ENCODE measurements around the gene FAF1.

Gene FAF1

DNA sequence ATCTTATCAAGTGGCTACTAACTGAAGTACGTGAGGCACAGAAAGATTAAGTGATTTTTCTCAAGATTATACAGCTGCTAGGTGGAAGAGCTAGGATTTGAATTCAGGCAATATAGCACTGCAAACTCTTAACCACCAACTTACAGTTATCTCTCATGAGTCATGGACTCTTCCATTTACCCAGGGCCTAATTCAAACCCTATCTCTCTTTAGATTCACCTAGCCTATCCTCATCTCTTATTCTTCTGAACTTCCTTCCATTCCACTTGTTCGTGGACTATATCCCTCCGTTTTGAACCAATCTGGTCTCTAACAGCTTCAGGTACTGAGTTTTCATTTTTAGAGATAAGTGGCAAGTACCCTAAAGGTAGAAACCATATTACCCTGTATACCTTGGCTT lies 444.0 kb downstream of the FAF1 start:
- no peak for DNase-seq (ENCODE audit: low spot score)
- ChIA-PET CTCF (interaction anchor here (0.6 kb wide), 1 partner anchor 700 kb away, joined by 3 read pairs; no protein-coding TSS in a partner anchor), POLR2A (ENCODE audit: low non-redundant PET) (no interaction called here)
- H3K27ac ChIP-seq = no peak overlapping the region
- TF ChIP-seq, protein P1, sequence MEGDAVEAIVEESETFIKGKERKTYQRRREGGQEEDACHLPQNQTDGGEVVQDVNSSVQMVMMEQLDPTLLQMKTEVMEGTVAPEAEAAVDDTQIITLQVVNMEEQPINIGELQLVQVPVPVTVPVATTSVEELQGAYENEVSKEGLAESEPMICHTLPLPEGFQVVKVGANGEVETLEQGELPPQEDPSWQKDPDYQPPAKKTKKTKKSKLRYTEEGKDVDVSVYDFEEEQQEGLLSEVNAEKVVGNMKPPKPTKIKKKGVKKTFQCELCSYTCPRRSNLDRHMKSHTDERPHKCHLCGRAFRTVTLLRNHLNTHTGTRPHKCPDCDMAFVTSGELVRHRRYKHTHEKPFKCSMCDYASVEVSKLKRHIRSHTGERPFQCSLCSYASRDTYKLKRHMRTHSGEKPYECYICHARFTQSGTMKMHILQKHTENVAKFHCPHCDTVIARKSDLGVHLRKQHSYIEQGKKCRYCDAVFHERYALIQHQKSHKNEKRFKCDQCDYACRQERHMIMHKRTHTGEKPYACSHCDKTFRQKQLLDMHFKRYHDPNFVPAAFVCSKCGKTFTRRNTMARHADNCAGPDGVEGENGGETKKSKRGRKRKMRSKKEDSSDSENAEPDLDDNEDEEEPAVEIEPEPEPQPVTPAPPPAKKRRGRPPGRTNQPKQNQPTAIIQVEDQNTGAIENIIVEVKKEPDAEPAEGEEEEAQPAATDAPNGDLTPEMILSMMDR (conservative IDR thresholded peaks at IDR 0.05; ENCODE audit: low read depth) = no peak

DNA sequence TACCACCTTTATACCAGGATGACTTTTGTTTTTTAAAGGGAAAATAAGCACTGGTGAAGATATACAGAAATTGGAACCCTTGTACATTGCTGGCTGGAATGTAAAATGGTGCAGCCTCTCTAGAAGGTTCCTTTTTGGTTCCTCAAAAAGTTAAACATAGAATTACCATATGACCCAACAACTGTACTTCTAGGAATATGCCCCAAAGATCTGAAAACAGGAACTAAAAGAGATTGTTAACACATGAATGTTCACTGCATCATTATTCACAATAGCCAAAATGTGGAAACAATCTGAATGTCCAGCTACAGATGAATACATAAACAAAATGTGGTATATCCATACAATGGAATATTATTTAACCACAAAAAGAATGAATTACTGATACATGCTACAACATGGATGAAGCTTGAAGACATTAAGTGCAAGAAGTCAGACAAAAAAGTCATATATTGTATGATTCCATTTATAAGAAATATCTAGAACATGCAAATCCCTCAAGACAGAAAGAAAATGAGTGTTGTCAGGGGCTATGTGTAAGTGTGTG lies 452.0 kb downstream of the FAF1 start:
- CTCF ChIA-PET = no interaction called here
- DNase-seq (ENCODE audit: low spot score) = no peak
- no peak overlapping the region for H3K27ac ChIP-seq
- POLR2A ChIA-PET (ENCODE audit: low non-redundant PET) = no interaction called here
- TF ChIP-seq, protein P1 (conservative IDR thresholded peaks at IDR 0.05; ENCODE audit: low read depth) = no peak

DNA sequence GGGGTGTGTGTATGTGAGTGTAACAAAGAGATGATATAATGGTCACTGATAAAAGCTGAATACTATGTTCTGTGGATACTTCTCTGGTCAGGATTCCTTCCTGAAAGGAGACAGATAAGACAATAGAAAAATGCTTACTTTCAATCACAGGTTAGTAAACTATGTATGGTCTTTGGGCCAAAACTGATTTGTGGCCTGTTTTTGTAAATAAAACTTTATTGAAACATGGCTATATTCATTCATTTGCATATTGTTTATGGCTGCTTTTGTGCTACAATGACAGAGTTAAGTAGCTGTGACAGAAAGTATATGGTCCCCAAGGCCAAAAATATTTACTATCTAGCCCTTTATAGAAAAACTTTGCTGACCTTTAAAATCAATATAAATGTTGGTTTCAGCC lies 454.6 kb downstream of the FAF1 start:
- ChIA-PET CTCF (interaction anchor here (0.7 kb wide), 1 partner anchor 192 kb away, joined by 3 read pairs; no protein-coding TSS in a partner anchor), POLR2A (ENCODE audit: low non-redundant PET) (no interaction called here)
- no peak for DNase-seq (ENCODE audit: low spot score)
- H3K27ac ChIP-seq = no peak overlapping the region
- TF ChIP-seq, protein P1 (conservative IDR thresholded peaks at IDR 0.05; ENCODE audit: low read depth) = no peak

DNA sequence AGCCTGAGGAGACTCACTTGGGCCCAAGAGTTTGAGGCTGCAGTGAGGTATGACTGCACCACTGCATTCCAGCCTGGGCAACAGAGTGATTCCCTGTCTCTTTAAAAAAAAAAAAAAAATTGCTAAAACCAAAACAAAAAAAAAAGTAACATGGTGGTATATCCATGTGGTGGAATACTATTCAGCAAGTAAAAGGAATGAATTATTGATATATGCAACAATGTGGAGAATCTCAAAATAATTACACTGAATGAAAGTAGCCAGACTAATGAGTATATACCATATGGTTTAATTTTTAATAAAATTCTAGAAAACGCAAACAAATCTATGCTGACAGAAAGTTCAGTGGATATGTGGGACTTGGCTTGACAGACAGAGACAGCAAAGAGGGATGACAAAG lies 456.6 kb downstream of the FAF1 start:
- TF ChIP-seq, protein P1 (conservative IDR thresholded peaks at IDR 0.05; ENCODE audit: low read depth) = no peak
- ChIA-PET CTCF (no interaction called here), POLR2A (ENCODE audit: low non-redundant PET) (no interaction called here)

DNA sequence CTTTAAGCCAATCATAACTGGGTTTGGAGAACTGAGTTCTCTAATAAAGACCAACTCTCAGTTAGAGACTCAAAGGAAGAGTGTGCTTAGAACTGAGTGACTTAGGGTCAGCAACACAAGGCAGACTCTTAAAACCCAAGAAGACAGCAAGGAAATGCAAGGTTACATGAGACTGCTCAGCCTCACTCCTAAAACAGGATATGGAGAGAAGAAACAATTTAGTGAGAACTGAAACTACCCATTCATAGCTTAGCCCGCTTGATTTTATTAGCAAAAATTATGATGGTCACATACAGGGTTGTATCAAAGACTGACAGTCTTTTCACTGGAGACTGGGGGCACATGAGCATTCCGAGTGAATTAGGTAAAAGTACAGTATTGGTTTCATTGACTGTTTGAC lies 457.9 kb downstream of the FAF1 start:
- no peak overlapping the region for H3K27ac ChIP-seq
- TF ChIP-seq, protein P1 (conservative IDR thresholded peaks at IDR 0.05; ENCODE audit: low read depth) = no peak
- no peak for DNase-seq (ENCODE audit: low spot score)
- ChIA-PET CTCF (interaction anchor here (0.9 kb wide), 1 partner anchor 687 kb away, joined by 3 read pairs; no protein-coding TSS in a partner anchor), POLR2A (ENCODE audit: low non-redundant PET) (no interaction called here)

More for the DNA sequence above, 456.6 kb downstream of the FAF1 start:
- no peak for DNase-seq (ENCODE audit: low spot score)
- no peak overlapping the region for H3K27ac ChIP-seq

DNA sequence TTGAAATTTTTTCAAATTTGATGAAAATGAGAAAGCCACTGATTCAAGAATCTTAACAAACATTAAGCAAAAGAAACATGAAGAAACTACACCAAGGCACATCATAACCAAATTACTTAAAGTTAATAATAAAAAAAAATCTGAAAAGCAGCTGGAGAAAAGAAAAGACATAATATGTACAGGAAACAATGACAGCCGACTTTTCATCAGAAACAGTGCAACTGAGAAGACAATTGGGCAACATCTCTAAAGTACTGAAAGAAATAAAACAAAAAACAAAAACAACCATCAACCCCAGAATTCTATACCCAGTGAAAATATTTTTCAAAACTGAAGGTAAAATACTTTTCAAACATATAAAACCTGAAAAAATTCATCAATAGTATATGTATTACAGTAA lies 463.1 kb downstream of the FAF1 start:
- H3K27ac ChIP-seq = no peak overlapping the region
- DNase-seq (ENCODE audit: low spot score) = no peak
- ChIA-PET CTCF (no interaction called here), POLR2A (ENCODE audit: low non-redundant PET) (no interaction called here)
- TF ChIP-seq, protein P1 (conservative IDR thresholded peaks at IDR 0.05; ENCODE audit: low read depth) = no peak

All from RWPE1 (cell line).